Neural progenitor cell (in vitro differentiated cells): Measurements from ENCODE around the gene ZHX3.

ENCODE experiments used
- EZH2 ChIP-seq: fragments of 200-600 bp; sonication (generic); IDR thresholded peaks from 2 replicates; pipeline ENCODE4 v1.6.1; 2017; ENCODE audit warnings: antibody characterized with exemption, mild to moderate bottlenecking, moderate library complexity
- EZH2phosphoT487 ChIP-seq: fragments of 200-600 bp; sonication (generic); IDR thresholded peaks from 2 replicates; pipeline ENCODE4 v1.6.1; 2017; ENCODE audit warnings: antibody characterized with exemption
- TF ChIP-seq, protein P1 (sequence below): fragments of 200-600 bp; sonication (generic); IDR thresholded peaks from 2 replicates; pipeline ENCODE4 v1.5.1; 2017; ENCODE audit warnings: antibody characterized with exemption, mild to moderate bottlenecking

DNA sequence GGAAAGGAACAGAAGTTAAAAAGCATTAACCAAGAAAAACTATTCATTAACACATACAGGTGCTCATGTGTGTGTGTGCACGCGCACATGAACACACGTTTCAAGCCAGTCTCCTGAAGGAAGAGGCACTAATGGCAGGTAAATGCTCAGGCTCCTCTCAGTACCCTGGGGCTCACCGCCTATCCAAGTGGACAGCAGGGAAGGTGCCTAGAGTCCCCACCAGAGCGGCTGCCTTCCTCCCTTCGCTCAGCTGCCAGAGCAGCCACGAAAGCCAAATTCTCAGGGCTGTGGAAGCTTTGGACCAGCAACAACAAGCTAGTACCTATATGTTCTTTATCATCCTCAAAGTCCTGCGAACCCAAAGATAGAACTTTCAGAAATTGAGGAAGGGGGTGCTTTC lies 137.6 kb downstream of the ZHX3 start:
- TF ChIP-seq, protein P1, sequence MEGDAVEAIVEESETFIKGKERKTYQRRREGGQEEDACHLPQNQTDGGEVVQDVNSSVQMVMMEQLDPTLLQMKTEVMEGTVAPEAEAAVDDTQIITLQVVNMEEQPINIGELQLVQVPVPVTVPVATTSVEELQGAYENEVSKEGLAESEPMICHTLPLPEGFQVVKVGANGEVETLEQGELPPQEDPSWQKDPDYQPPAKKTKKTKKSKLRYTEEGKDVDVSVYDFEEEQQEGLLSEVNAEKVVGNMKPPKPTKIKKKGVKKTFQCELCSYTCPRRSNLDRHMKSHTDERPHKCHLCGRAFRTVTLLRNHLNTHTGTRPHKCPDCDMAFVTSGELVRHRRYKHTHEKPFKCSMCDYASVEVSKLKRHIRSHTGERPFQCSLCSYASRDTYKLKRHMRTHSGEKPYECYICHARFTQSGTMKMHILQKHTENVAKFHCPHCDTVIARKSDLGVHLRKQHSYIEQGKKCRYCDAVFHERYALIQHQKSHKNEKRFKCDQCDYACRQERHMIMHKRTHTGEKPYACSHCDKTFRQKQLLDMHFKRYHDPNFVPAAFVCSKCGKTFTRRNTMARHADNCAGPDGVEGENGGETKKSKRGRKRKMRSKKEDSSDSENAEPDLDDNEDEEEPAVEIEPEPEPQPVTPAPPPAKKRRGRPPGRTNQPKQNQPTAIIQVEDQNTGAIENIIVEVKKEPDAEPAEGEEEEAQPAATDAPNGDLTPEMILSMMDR, result no peak
- TF ChIP-seq EZH2 (no peak), EZH2phosphoT487 (no peak)
